Globus pallidus (tissue), 1 donor: Measurements from ENCODE around the gene IRS1.

Experiments used
- DNase-seq: peaks from one replicate; pipeline ENCODE4 v3.0.0-alpha.2; 2015; ENCODE audit warnings: low spot score

Gene IRS1

GRCh38 chr2:226726546-226726945 lies 73.1 kb downstream of the IRS1 start:
- no peak for DNase-seq

DNA sequence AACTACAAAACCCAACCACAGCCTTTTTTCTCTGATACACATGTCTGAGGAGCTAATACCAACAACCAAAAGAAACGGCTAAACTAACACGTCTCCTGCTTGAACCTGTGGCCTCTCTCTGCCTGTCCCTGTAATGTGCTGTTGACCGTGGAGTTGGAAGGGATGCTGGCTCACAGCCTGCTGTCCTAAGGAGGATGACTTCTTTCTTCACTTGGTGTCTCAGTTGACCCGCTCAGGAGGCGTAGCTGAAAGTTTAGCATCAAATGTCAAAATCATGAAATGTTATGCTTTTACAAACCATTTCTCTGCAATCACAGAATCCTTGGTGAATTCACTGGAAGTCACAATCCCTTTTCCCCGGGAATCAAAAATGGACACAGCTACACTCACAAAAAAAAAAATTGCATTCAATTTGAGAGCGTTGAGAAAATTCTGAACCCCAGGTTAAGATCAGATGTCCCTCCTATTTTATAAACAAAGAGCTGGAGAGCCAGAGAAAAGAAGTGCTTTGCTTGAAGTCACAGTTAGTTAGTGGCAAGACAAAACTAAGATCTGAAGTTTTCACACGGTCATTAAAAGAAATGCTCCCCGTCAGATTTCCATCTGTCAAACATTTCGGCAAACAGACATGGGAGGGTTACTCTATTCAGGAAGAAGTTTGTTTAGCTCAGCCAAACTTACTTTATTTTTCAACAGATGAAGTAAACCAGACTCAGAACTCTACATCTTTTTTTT lies 74.3 kb downstream of the IRS1 start:
- DNase-seq: no peak

GRCh38 chr2:226721541-226721940 lies 78.1 kb downstream of the IRS1 start:
- no peak for DNase-seq

DNA sequence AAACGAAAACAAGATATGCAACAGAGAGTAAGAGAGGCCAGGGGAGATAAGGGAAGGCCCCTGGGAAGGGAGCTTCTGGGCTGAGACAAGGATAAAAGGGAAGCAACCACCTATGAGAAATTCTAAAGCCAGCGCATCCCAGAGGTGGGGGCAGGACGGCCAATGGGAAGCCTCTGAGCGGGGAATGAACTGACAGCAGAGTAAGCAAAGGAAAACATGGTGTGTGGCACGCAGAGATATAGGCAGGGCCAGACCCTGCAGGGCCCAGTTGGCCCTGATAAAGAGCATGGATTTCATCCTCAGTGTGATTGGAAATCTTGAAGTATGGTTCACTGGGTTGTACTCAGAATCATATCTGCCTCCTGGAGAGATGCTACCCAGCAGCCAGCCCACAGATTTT lies 78.7 kb downstream of the IRS1 start:
- no peak for DNase-seq

DNA sequence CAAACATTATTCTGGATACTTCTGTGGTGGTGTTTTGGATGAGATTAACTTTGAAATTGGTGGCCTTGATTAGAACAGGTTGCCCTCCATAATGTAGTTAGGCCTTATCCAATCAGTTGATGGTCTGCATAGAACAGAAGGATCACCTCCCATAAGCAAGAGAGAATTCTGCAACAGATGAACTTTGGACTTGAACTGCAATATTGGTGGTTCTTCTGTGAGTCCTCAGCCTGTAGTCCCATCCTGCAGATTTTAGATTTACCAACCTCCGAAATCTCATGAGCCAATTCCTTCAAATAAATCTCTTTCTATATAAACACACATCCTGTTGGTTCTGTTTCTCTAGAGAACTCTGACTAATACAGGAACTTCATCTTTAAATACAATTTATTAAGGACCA lies 81.9 kb downstream of the IRS1 start:
- no peak for DNase-seq

DNA sequence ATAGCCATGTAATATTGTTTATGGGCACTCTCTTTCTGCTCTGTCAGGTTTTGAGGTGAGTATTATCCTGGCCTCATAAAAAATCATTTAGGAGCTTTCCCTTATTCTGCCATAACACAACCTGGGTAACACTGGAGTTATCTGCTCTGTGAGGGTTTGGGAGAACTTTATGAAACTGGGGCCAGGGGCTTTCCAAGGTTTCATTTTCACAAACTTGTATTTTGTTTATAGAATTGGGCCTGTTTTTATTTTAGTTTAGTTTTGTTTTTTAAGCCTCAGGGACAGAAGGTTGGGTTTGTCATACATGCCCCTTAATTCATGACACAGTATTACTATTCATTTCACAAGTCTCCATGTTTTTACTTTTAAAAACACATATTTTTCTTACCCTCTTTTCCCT lies 83.5 kb downstream of the IRS1 start:
- DNase-seq: no peak

DNA sequence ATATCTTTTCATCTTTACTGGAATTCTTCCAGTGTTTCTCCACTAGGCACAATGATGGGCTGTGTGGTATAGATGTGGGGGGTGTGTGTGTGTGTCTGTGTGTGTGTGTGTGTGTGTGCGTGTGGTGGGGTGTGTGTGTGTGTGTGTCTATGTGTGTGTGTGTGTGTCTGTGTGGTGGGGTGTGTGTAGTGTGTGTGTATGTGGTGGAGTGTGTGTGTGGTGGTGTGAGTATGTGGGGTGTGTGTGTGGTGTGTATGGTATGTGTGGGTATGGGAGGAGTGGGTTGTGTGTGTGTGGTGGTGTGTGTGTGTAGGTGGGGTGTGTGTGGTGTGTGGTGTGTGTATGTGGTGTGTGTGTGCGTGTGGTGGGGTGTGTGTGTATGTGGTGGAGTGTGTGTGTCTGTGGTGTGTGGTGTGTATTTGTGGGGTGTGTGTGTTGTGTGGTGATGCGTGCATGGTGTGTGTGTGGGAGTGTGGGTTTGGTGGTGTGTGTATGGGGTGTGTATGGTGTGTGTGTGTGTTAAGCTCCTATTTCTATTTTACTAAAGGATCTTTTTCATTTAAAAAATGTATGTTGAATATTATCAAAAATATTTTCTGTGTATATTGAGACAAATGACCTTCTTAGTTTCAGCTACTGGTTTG lies 84.2 kb downstream of the IRS1 start:
- DNase-seq: no peak

GRCh38 chr2:226712941-226713340 lies 86.7 kb downstream of the IRS1 start:
- no peak for DNase-seq

DNA sequence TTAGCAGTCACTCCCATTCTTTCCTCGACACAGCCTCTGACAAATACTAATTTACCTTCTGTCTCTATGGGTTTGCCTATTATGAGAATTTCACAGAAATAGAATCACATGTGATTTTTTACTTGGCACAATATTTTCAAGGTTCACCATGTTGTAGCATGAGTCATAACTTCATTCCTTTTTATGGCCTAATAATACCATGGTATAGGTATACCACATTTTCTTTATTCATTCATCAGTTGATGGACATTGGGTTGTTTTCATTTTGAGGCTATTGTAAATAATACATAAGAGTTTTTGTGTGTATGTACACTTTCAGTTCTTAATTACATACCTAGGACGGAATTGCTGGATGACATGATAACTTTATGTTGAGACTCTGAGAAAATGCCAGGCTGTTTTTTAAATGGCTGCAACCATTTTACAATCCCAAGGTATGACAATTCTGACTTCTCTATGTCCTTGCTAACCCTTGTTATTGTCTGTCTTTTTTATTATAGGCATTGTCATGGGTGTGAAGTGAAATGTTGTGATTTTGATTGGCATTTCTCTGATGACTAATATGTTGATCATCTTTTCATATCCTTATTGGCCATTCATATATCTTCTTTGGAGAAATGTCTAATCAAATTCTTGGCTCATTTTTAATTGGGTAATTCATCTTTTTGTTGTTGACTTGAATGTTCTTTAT lies 87.9 kb downstream of the IRS1 start:
- no peak for DNase-seq

GRCh38 chr2:226707499-226707898 lies 92.1 kb downstream of the IRS1 start:
- DNase-seq: no peak

GRCh38 chr2:226705965-226706364 lies 93.7 kb downstream of the IRS1 start:
- DNase-seq: no peak

GRCh38 chr2:226705133-226705886 lies 94.3 kb downstream of the IRS1 start:
- no peak for DNase-seq

DNA sequence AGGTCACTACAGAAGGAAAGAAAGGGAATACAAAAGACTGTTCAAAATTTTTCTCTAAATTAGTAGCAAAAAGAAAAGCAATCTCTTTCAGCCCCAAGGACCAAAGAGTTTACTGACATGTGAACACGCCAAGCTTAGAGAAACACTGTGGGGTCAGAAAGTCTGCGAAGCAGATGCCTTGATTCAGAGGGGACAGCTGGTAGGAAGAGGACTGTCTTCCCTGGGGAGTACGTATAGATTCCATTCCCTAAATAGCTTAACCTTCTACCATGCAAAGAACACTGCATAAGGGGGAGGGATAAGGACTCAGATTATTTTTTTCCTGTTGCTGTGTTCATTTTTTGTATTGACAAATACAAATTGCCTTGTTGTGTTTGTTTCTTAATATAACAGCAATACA lies 96.1 kb downstream of the IRS1 start:
- DNase-seq: no peak

- DNase-seq: no peak
These were observed 97.2 kb downstream of the IRS1 start for GRCh38 chr2:226702376-226702775.

- DNase-seq: no peak
These were observed 98.6 kb downstream of the IRS1 start for GRCh38 chr2:226701052-226701451.

GRCh38 chr2:226699321-226699720 lies 100.3 kb downstream of the IRS1 start:
- DNase-seq: no peak

DNA sequence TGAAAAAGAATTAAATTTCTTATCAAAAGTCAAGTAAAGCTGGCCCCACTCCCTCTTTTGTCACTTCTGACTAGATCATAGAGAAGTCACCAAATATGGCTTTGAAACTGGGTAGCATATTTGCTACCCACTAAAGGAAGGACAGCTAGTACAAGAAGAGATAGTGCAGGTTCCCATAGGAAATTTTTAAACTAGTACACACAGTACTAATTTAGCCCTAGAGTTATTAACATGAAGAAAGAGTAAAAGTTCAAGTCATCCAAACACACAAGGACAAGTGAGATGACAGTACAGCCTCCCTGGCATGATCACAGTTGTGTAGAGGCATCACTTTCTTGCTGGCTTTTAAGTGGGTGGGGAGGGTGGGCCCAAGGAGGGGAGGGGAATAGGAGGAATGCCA lies 100.9 kb downstream of the IRS1 start:
- no peak for DNase-seq

GRCh38 chr2:226694586-226695284 lies 104.9 kb downstream of the IRS1 start:
- DNase-seq: no peak

DNA sequence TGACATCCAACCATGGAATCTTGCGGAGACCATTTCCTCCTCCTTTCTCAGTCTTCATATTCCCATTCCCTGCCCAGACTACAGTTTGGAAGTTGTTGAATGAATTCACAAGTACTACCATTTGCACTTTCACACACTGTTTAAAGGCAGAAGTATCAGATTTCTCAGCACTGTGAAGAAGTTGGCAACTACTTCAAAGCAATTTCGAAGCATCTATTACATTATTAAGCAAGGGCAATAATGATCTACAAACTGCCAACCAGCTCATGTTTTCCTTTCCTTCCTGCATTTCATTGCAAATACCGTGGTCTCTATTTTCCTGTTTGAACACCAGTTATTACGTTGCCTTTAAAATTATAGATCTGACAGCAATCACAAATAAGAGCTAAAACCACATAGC lies 105.5 kb downstream of the IRS1 start:
- DNase-seq: no peak

DNA sequence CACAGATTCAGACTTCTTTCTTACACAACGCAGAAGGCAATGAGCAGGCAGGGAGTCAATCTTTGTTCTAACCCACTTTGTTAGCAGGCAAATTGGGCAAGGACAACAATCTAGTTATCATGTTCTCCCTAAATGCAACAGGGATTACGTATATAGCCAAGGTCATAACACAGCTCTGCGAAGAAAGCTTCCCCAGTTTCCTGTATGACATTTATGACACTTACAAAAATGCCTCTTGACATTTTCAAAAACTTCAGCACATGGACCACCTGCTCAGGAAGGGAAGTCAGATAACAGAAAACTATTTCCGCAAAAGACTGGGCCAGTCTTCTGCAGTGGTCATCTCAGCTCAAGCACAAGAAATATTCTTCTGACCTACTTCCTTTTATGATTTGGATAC lies 106.1 kb downstream of the IRS1 start:
- DNase-seq: no peak

GRCh38 chr2:226692521-226693126 lies 107.0 kb downstream of the IRS1 start:
- no peak for DNase-seq

DNA sequence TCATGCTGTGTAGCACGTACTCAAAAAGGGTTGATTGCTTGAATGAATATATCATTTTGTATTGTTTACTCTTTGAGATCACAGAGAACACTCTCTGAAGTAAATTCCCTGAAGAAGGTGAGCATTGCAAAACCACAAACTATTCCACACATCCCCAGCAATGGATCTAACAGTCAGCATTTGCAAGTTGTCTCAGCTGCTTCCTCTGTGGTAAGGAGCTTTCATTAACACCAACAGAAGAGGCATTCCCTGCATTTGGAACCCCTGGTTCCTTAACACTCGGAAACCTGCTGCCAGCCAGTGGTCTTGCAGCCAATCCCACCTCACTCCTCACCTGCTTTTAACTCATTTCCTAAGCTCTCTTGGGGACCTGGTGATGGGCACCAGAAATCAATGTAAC lies 108.4 kb downstream of the IRS1 start:
- no peak for DNase-seq
